A549 (cell line): ENCODE measurements around the gene SERPINA6. TPM values are rescaled to one million over a fixed set of nuclear protein-coding genes. Genes with fewer than 3 reads are reported as not detected.

Source experiments
- ATAC-seq, 2 experiments: fragments of 200-7000 bp in 1 of 2; fragments of >200 bp in 1 of 2; cut with Nextera tagmentation in 1 of 2; cut with Tn5 transposase in 1 of 2; 3 replicates each; pipeline versions ENCODE4 v1.8.0 to v1.9.1; 2018 to 2020; ENCODE audit warnings: mild to moderate bottlenecking in 1 of 2, moderate library complexity in 1 of 2
- CTCF ChIA-PET: fragments of 300-600 bp; sonication (Branson Sonifier 250); formaldehyde crosslinking; extraction: SDS; loops from one replicate; lab custom pipeline; 2021; ENCODE audit warnings: antibody characterized with exemption, inconsistent platforms; lab: Yijun Ruan, JAX
- POLR2A ChIA-PET: fragments of 350-600 bp; formaldehyde crosslinking; extraction: SDS; loops from one replicate; lab custom pipeline; 2021; ENCODE audit warnings: antibody characterized with exemption, inconsistent platforms; lab: Yijun Ruan, JAX
- DNase-seq, 2 experiments: peaks; one replicate each; pipeline versions ENCODE4 v3.0.0 to v3.0.0-alpha.2; 2011 to 2016; ENCODE audit warnings: low read depth in 1 of 2, low spot score in 1 of 2
- FAIRE-seq: peaks from 2 replicates; lab custom pipeline; 2011; peaks lifted over from hg19 to GRCh38; lab: Jason Lieb, UNC
- H3K27ac ChIP-seq, 2 experiments: fragments of >200 bp; sonication (Bioruptor Twin); formaldehyde crosslinking; 3 replicates each; pipeline ENCODE4 v1.5.1; 2016 to 2017
- H3K4me1 ChIP-seq: fragments of >200 bp; sonication (Bioruptor Twin); formaldehyde crosslinking; 3 replicates; pipeline ENCODE4 v1.6.1; 2016
- H3K4me2 ChIP-seq: fragments of >200 bp; sonication (Bioruptor Twin); formaldehyde crosslinking; 3 replicates; pipeline ENCODE4 v1.6.1; 2016
- H3K4me3 ChIP-seq: fragments of >200 bp; sonication (Bioruptor Twin); formaldehyde crosslinking; 3 replicates; pipeline ENCODE4 v1.5.1; 2016
- H3K9me3 ChIP-seq: fragments of >200 bp; sonication (Bioruptor Twin); formaldehyde crosslinking; 3 replicates; pipeline ENCODE4 v1.6.1; 2016
- BHLHE40 ChIP-seq: IDR thresholded peaks from 2 replicates; pipeline ENCODE4 v1.6.1; 2012; ENCODE audit warnings: low read depth, low read length, inconsistent platforms
- CBX2 ChIP-seq: fragments of 200-600 bp; sonication (generic); IDR thresholded peaks from 2 replicates; pipeline ENCODE4 v1.6.1; 2016; ENCODE audit warnings: low read depth, mild to moderate bottlenecking, borderline replicate concordance
- CHD2 ChIP-seq: fragments of 150-350 bp; IDR thresholded peaks from 2 replicates; pipeline ENCODE4 v1.6.1; 2014; ENCODE audit warnings: low read length; ENCODE audit not compliant: partially characterized antibody
- CHD4 ChIP-seq: fragments of 200-600 bp; sonication (generic); IDR thresholded peaks from 2 replicates; pipeline ENCODE4 v1.6.1; 2016; ENCODE audit warnings: antibody characterized with exemption, mild to moderate bottlenecking, borderline replicate concordance
- EHMT2 ChIP-seq: fragments of 200-600 bp; sonication (generic); IDR thresholded peaks from 2 replicates; pipeline ENCODE4 v1.6.1; 2016; ENCODE audit warnings: antibody characterized with exemption, low read depth, mild to moderate bottlenecking, moderate library complexity
- FOSB ChIP-seq: fragments of 250-450 bp; sonication (Bioruptor Pico); IDR thresholded peaks from 2 replicates; pipeline ENCODE4 v1.5.0; 2020; ENCODE audit warnings: mild to moderate bottlenecking, moderate library complexity
- FOXS1 ChIP-seq: fragments of 250-450 bp; sonication (Bioruptor Pico); IDR thresholded peaks from 2 replicates; pipeline ENCODE4 v1.5.0; 2020; ENCODE audit warnings: mild to moderate bottlenecking, moderate library complexity
- GATA3 ChIP-seq: IDR thresholded peaks from 2 replicates; pipeline ENCODE4 v1.6.1; 2012; ENCODE audit warnings: borderline replicate concordance
- HES2 ChIP-seq: fragments of >200 bp; sonication (Bioruptor Twin); formaldehyde crosslinking; IDR thresholded peaks from 2 replicates; pipeline ENCODE4 v1.6.1; 2016
- HEYL ChIP-seq: fragments of 250-450 bp; sonication (Bioruptor Pico); IDR thresholded peaks from 2 replicates; pipeline ENCODE4 v1.8.0; 2021; ENCODE audit warnings: mild to moderate bottlenecking, moderate library complexity
- HOXB5 ChIP-seq: fragments of 250-450 bp; sonication (Bioruptor Pico); IDR thresholded peaks from 2 replicates; pipeline ENCODE4 v1.5.0; 2020; ENCODE audit warnings: mild to moderate bottlenecking, moderate library complexity
- KDM1A ChIP-seq: fragments of 200-600 bp; sonication (generic); IDR thresholded peaks from 2 replicates; pipeline ENCODE4 v1.6.1; 2016; ENCODE audit warnings: low read depth, mild to moderate bottlenecking
- MAFK ChIP-seq: fragments of 450-650 bp; IDR thresholded peaks from 2 replicates; pipeline ENCODE4 v1.6.1; 2014; ENCODE audit not compliant: partially characterized antibody
- NFE2L2 ChIP-seq: fragments of 150-350 bp; conservative IDR thresholded peaks from 2 replicates; pipeline ENCODE4 v1.6.1; 2014; ENCODE audit warnings: low read length
- NPAS2 ChIP-seq: fragments of 250-450 bp; sonication (Bioruptor Pico); IDR thresholded peaks from 2 replicates; pipeline ENCODE4 v1.8.0; 2022; ENCODE audit warnings: mild to moderate bottlenecking, moderate library complexity, borderline replicate concordance
- RARB ChIP-seq: fragments of 250-450 bp; sonication (Bioruptor Pico); IDR thresholded peaks from 2 replicates; pipeline ENCODE4 v1.8.0; 2021; ENCODE audit warnings: mild to moderate bottlenecking, moderate library complexity
- RNF2 ChIP-seq: fragments of 200-600 bp; sonication (generic); IDR thresholded peaks from 2 replicates; pipeline ENCODE4 v1.6.1; 2016; ENCODE audit warnings: low read depth, mild to moderate bottlenecking, antibody characterized with exemption, moderate library complexity, borderline replicate concordance
- SMC3 ChIP-seq: fragments of >200 bp; sonication (Bioruptor Twin); formaldehyde crosslinking; IDR thresholded peaks from 3 replicates; pipeline ENCODE4 v1.6.1; 2018; ENCODE audit warnings: inconsistent platforms
- SREBF2 ChIP-seq: fragments of 450-650 bp; IDR thresholded peaks from 2 replicates; pipeline ENCODE4 v1.6.1; 2014; ENCODE audit warnings: mild to moderate bottlenecking, moderate library complexity
- TFCP2L1 ChIP-seq: fragments of 250-450 bp; sonication (Bioruptor Pico); IDR thresholded peaks from 2 replicates; pipeline ENCODE4 v1.5.0; 2021; ENCODE audit warnings: mild to moderate bottlenecking
- TP53 ChIP-seq: fragments of 250-450 bp; sonication (Bioruptor Pico); IDR thresholded peaks from 2 replicates; pipeline ENCODE4 v1.5.0; 2021; ENCODE audit warnings: mild to moderate bottlenecking, moderate library complexity
- ZC3H11A ChIP-seq: fragments of 450-650 bp; IDR thresholded peaks from 2 replicates; pipeline ENCODE4 v1.6.1; 2014; ENCODE audit warnings: antibody characterized with exemption, mild to moderate bottlenecking
- WGBS: methylation state at CpG from one replicate; pipeline ENCODE4 v1.1.6; 2017; ENCODE audit errors: missing lambda C conversion rate; 5-methylcytosine and 5-hydroxymethylcytosine counted together
- polyA plus RNA-seq, 4 experiments: library from polyadenylated mRNA; depleted of rRNA in 3 of 4; stranded (reverse); fragments of >200 nt; fragmentation: RNase III in 1 of 4; extraction: RNeasy Plus Mini Kit Qiagen cat#74134 plus additional on column Dnase treatment in 1 of 4; gene quantifications; 2 replicates in 3 of 4; 3 replicates in 1 of 4; pipeline ENCODE4 v1.2.3, GENCODE V29; 2011 to 2017
- TF ChIP-seq, protein P1 (sequence below): IDR thresholded peaks from 2 replicates; pipeline ENCODE4 v1.6.1; 2012
- TF ChIP-seq, protein P2 (sequence below): IDR thresholded peaks from 2 replicates; pipeline ENCODE4 v1.6.1; 2012
- TF ChIP-seq, protein P3 (sequence below): fragments of >200 bp; sonication (Bioruptor Twin); formaldehyde crosslinking; IDR thresholded peaks from 3 replicates; pipeline ENCODE4 v1.5.1; 2016

Gene SERPINA6
- polyA plus RNA-seq, 2 of the 4 experiments (the other 2 are of a cell fraction), result 0.43 to 1.8 TPM

- no peak for FAIRE-seq
- no peak for DNase-seq
- no peak for ATAC-seq
- Histone ChIP-seq H3K4me2 (no peak overlapping the region), H3K4me3 (no peak overlapping the region), H3K27ac (no peak overlapping the region), H3K9me3 (no peaks in the 10 kb centered on the region), H3K4me1 (no peaks in the 10 kb centered on the region)
- ChIA-PET CTCF (no interaction called here), POLR2A (no interaction called here)
- TF ChIP-seq HES2 (no peak), CHD4 (no peak), RARB (CRISPR knock-in tag) (no peak), TFCP2L1 (CRISPR knock-in tag) (no peak), RNF2 (no peak), CHD2 (no peak), NFE2L2 (no peak), BHLHE40 (no peak), GATA3 (no peak), FOXS1 (CRISPR knock-in tag) (no peak), CBX2 (no peak), EHMT2 (no peak), TP53 (CRISPR knock-in tag) (no peak)
- TF ChIP-seq, protein P1, sequence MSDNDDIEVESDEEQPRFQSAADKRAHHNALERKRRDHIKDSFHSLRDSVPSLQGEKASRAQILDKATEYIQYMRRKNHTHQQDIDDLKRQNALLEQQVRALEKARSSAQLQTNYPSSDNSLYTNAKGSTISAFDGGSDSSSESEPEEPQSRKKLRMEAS, result no peak
- TF ChIP-seq, protein P2, sequence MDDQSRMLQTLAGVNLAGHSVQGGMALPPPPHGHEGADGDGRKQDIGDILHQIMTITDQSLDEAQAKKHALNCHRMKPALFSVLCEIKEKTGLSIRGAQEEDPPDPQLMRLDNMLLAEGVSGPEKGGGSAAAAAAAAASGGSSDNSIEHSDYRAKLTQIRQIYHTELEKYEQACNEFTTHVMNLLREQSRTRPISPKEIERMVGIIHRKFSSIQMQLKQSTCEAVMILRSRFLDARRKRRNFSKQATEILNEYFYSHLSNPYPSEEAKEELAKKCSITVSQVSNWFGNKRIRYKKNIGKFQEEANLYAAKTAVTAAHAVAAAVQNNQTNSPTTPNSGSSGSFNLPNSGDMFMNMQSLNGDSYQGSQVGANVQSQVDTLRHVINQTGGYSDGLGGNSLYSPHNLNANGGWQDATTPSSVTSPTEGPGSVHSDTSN, result no peak
- TF ChIP-seq, protein P3, sequence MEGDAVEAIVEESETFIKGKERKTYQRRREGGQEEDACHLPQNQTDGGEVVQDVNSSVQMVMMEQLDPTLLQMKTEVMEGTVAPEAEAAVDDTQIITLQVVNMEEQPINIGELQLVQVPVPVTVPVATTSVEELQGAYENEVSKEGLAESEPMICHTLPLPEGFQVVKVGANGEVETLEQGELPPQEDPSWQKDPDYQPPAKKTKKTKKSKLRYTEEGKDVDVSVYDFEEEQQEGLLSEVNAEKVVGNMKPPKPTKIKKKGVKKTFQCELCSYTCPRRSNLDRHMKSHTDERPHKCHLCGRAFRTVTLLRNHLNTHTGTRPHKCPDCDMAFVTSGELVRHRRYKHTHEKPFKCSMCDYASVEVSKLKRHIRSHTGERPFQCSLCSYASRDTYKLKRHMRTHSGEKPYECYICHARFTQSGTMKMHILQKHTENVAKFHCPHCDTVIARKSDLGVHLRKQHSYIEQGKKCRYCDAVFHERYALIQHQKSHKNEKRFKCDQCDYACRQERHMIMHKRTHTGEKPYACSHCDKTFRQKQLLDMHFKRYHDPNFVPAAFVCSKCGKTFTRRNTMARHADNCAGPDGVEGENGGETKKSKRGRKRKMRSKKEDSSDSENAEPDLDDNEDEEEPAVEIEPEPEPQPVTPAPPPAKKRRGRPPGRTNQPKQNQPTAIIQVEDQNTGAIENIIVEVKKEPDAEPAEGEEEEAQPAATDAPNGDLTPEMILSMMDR, result no peak
These were observed 9.5 kb upstream of the SERPINA6 start for GRCh38 chr14:94332587-94332986.

GRCh38 chr14:94332063-94332583 is 9.0 kb upstream of the SERPINA6 start:
- ChIA-PET CTCF (interaction anchor here (1.5 kb wide), 1 partner anchor 11 kb away, joined by 4 read pairs; no protein-coding TSS in a partner anchor), POLR2A (no interaction called here)
- Histone ChIP-seq H3K27ac (no peak overlapping the region), H3K4me1 (no peaks in the 10 kb centered on the region), H3K9me3 (no peaks in the 10 kb centered on the region), H3K4me3 (no peak overlapping the region), H3K4me2 (no peak overlapping the region)
- no peak for DNase-seq
- 41% methylated on average over 7 of the region's 7 CpGs for WGBS
- ATAC-seq, result no peak
- TF ChIP-seq FOSB (CRISPR knock-in tag) (no peak), TP53 (CRISPR knock-in tag) (no peak), SREBF2 (no peak), HOXB5 (no peak), KDM1A (no peak), ZC3H11A (no peak), HEYL (no peak), TFCP2L1 (CRISPR knock-in tag) (no peak), NPAS2 (CRISPR knock-in tag) (no peak), CBX2 (no peak), SMC3 (no peak), MAFK (no peak), HES2 (no peak)
- TF ChIP-seq, protein P1, result no peak
- no peak for FAIRE-seq
